ENCODE measurements around the gene CPEB1.
"Not testable (repeated sequence)": the region's sequence is repeated elsewhere in the genome, so short reads cannot be mapped to it uniquely, and the experiment has no call there.

Gene CPEB1

GRCh38 chr15:82507693-82508092 is 139.5 kb downstream of the CPEB1 start:
- not testable (repeated sequence) for DNase-seq

GRCh38 chr15:82507087-82507486 is 140.1 kb downstream of the CPEB1 start:
- not testable (repeated sequence) for DNase-seq

- DNase-seq, result not testable (repeated sequence)
Observed at GRCh38 chr15:82505842-82506241, 141.3 kb downstream of the CPEB1 start.

GRCh38 chr15:82504074-82504473 is 143.1 kb downstream of the CPEB1 start:
- not testable (repeated sequence) for DNase-seq

GRCh38 chr15:82502700-82503339 is 144.3 kb downstream of the CPEB1 start:
- DNase-seq, result not testable (repeated sequence)

- not testable (repeated sequence) for DNase-seq
Observed at GRCh38 chr15:82500772-82501171, 146.4 kb downstream of the CPEB1 start.

GRCh38 chr15:82497978-82498377 is 149.2 kb downstream of the CPEB1 start:
- DNase-seq, result not testable (repeated sequence)
